Measurements from ENCODE around the gene FNDC3B. TPM values are rescaled to one million over a fixed set of nuclear protein-coding genes. Genes with fewer than 3 reads are reported as not detected.
A peak's percentile ranks its signal among the peaks of the same experiment; 100 is the strongest.

Gene FNDC3B
- total RNA-seq, 1 experiment from 2014 or later: 149 TPM

GRCh38 chr3:172246107-172246844, 206.9 kb downstream of the FNDC3B start:
- CTCF ChIA-PET: interaction anchor here (0.6 to 1.2 kb wide), 3 partner anchors 9 to 42 kb away, joined by 3 to 5 read pairs (median 4); no protein-coding TSS in a partner anchor
- POLR2A ChIA-PET: interaction anchor here (1.0 to 1.3 kb wide), 3 partner anchors 13 to 205 kb away, joined by 3 to 4 read pairs (median 3); no protein-coding TSS in a partner anchor
- Mint-ChIP-seq H3K4me3 (ENCODE audit: unreplicated experiment) (no peak overlapping the region), H3K27ac (ENCODE audit: low read depth, unreplicated experiment) (no peak overlapping the region), H3K36me3 (ENCODE audit: insufficient read depth, unreplicated experiment) (peaks cover 20% of the 10 kb centered on the region), H3K9me3 (ENCODE audit: unreplicated experiment) (peaks cover 11% of the 10 kb centered on the region), H3K27me3 (ENCODE audit: insufficient read depth, unreplicated experiment) (no peaks in the 10 kb centered on the region), H3K4me1 (ENCODE audit: insufficient read depth, unreplicated experiment) (peaks cover 37% of the 10 kb centered on the region)
- peak; percentile 33 for DNase-seq (ENCODE audit: unreplicated experiment)
- BruUV-seq (replicated peaks): no TSS peak
- TF ChIP-seq CTCF (IDR thresholded peaks at IDR 0.05; ENCODE audit: unreplicated experiment): no peak
- intact Hi-C loops (cut with micrococcal nuclease): no loop called here

- intact Hi-C loops (cut with micrococcal nuclease): loop anchor here (2.0 kb wide), 1 partner anchor 207 kb away; no protein-coding TSS in a partner anchor
- Mint-ChIP-seq H3K9me3 (ENCODE audit: unreplicated experiment) (peaks cover 11% of the 10 kb centered on the region), H3K27ac (ENCODE audit: low read depth, unreplicated experiment) (no peak overlapping the region), H3K36me3 (ENCODE audit: insufficient read depth, unreplicated experiment) (peaks cover 26% of the 10 kb centered on the region), H3K27me3 (ENCODE audit: insufficient read depth, unreplicated experiment) (no peaks in the 10 kb centered on the region), H3K4me3 (ENCODE audit: unreplicated experiment) (no peak overlapping the region), H3K4me1 (ENCODE audit: insufficient read depth, unreplicated experiment) (peaks cover 37% of the 10 kb centered on the region)
- no peak for TF ChIP-seq CTCF (IDR thresholded peaks at IDR 0.05; ENCODE audit: unreplicated experiment)
- CTCF ChIA-PET: no interaction called here
- POLR2A ChIA-PET: interaction anchor here (0.7 kb wide), 2 partner anchors 109 to 589 kb away, joined by 3 to 4 read pairs; no protein-coding TSS in a partner anchor
- DNase-seq (ENCODE audit: unreplicated experiment): peak; percentile 49
- no TSS peak for BruUV-seq (replicated peaks)
Observed at GRCh38 chr3:172247525-172248274, 208.3 kb downstream of the FNDC3B start.

GRCh38 chr3:172249039-172249438, 209.7 kb downstream of the FNDC3B start:
- Mint-ChIP-seq H3K36me3 (ENCODE audit: insufficient read depth, unreplicated experiment) (peaks cover 39% of the 10 kb centered on the region), H3K27ac (ENCODE audit: low read depth, unreplicated experiment) (no peak overlapping the region), H3K4me1 (ENCODE audit: insufficient read depth, unreplicated experiment) (peaks cover 25% of the 10 kb centered on the region), H3K27me3 (ENCODE audit: insufficient read depth, unreplicated experiment) (no peaks in the 10 kb centered on the region), H3K9me3 (ENCODE audit: unreplicated experiment) (no peaks in the 10 kb centered on the region), H3K4me3 (ENCODE audit: unreplicated experiment) (no peak overlapping the region)
- peak; percentile 55 for DNase-seq (ENCODE audit: unreplicated experiment)
- intact Hi-C loops (cut with micrococcal nuclease): loop anchor here (2.0 kb wide), 1 partner anchor 208 kb away; no protein-coding TSS in a partner anchor
- ChIA-PET CTCF (no interaction called here), POLR2A (interaction anchor here (1.1 kb wide), 1 partner anchor 30 kb away, joined by 3 read pairs; no protein-coding TSS in a partner anchor)
- TF ChIP-seq CTCF (IDR thresholded peaks at IDR 0.05; ENCODE audit: unreplicated experiment): no peak
- no TSS peak for BruUV-seq (replicated peaks)

- Mint-ChIP-seq H3K27me3 (ENCODE audit: insufficient read depth, unreplicated experiment) (no peaks in the 10 kb centered on the region), H3K36me3 (ENCODE audit: insufficient read depth, unreplicated experiment) (peaks cover 55% of the 10 kb centered on the region), H3K27ac (ENCODE audit: low read depth, unreplicated experiment) (no peak overlapping the region), H3K4me3 (ENCODE audit: unreplicated experiment) (no peak overlapping the region), H3K9me3 (ENCODE audit: unreplicated experiment) (no peaks in the 10 kb centered on the region), H3K4me1 (ENCODE audit: insufficient read depth, unreplicated experiment) (peaks cover 20% of the 10 kb centered on the region)
- intact Hi-C loops (cut with micrococcal nuclease): no loop called here
- CTCF ChIA-PET: no interaction called here
- DNase-seq (ENCODE audit: unreplicated experiment): no peak
- BruUV-seq (replicated peaks): no TSS peak
- TF ChIP-seq CTCF (IDR thresholded peaks at IDR 0.05; ENCODE audit: unreplicated experiment): no peak
- POLR2A ChIA-PET: no interaction called here
Observed at GRCh38 chr3:172251211-172251610, 211.8 kb downstream of the FNDC3B start.
